ENCODE measurements around the gene PARG.
"Not testable (repeated sequence)": the region's sequence is repeated elsewhere in the genome, so short reads cannot be mapped to it uniquely, and the experiment has no call there.

PARG gene

GRCh38 chr10:49791100-49791499 is 150.7 kb downstream of the PARG start:
- Histone ChIP-seq H4K20me1 (no peaks in the 10 kb centered on the region), H3K4me3 (no peak overlapping the region), H3K4me2 (no peak overlapping the region), H3K9ac (no peak overlapping the region), H3K9me3 (no peaks in the 10 kb centered on the region), H3K27ac (no peak overlapping the region), H3K36me3 (no peaks in the 10 kb centered on the region), H3K27me3 (no peaks in the 10 kb centered on the region), H3K4me1 (no peaks in the 10 kb centered on the region)
- TF ChIP-seq Cebpa-rat (IDR thresholded peaks at IDR 0.05): no peak

GRCh38 chr10:49784681-49785080 is 157.1 kb downstream of the PARG start:
- H3K27me3 ChIP-seq: no peaks in the 10 kb centered on the region

GRCh38 chr10:49783645-49784044 is 158.2 kb downstream of the PARG start:
- H3K27ac ChIP-seq: no peak overlapping the region
- H3K4me3 ChIP-seq: no peak overlapping the region
- H3K4me1 ChIP-seq: no peaks in the 10 kb centered on the region
- no peaks in the 10 kb centered on the region for H3K27me3 ChIP-seq
- no peaks in the 10 kb centered on the region for H3K36me3 ChIP-seq
- H4K20me1 ChIP-seq: no peaks in the 10 kb centered on the region
- H3K4me2 ChIP-seq: no peak overlapping the region
- TF ChIP-seq Cebpa-rat (IDR thresholded peaks at IDR 0.05): no peak
- H3K9ac ChIP-seq: no peak overlapping the region
- H3K9me3 ChIP-seq: no peaks in the 10 kb centered on the region

More at GRCh38 chr10:49784681-49785080, 157.1 kb downstream of the PARG start:
- no peaks in the 10 kb centered on the region for H3K36me3 ChIP-seq
- no peak overlapping the region for H3K4me3 ChIP-seq
- no peak overlapping the region for H3K9ac ChIP-seq
- H3K4me1 ChIP-seq: no peaks in the 10 kb centered on the region
- no peaks in the 10 kb centered on the region for H3K9me3 ChIP-seq
- TF ChIP-seq Cebpa-rat (IDR thresholded peaks at IDR 0.05): no peak
- no peak overlapping the region for H3K4me2 ChIP-seq
- H4K20me1 ChIP-seq: no peaks in the 10 kb centered on the region
- H3K27ac ChIP-seq: no peak overlapping the region

DNA sequence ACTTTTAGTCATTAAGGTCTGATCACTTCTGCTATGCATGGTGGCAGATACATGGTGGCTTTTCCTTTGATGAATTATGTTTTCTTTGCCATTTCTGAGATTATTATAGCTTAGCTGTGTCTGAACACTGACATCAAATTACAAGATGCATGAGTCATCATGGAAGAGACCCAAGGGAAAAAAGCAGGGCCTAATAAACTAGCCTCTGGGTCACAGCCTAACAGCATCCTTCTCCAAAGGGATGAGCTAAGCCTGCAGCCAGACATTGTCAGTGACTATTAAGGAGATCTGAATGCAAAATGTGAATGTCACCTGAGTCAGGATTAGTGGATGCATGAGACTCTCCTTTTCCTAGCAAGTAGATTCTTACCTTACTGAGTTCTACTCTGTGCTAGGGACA is 160.6 kb downstream of the PARG start:
- Histone ChIP-seq H3K4me3 (no peak overlapping the region), H3K9ac (no peak overlapping the region), H3K4me2 (no peak overlapping the region), H3K9me3 (no peaks in the 10 kb centered on the region), H3K36me3 (no peaks in the 10 kb centered on the region), H3K4me1 (no peaks in the 10 kb centered on the region), H3K27me3 (no peaks in the 10 kb centered on the region), H4K20me1 (no peaks in the 10 kb centered on the region), H3K27ac (no peak overlapping the region)
- TF ChIP-seq Cebpa-rat (IDR thresholded peaks at IDR 0.05): no peak

- no peak overlapping the region for H3K9ac ChIP-seq
- no peaks in the 10 kb centered on the region for H3K9me3 ChIP-seq
- no peaks in the 10 kb centered on the region for H3K27me3 ChIP-seq
- no peak overlapping the region for H3K4me3 ChIP-seq
- TF ChIP-seq Cebpa-rat (IDR thresholded peaks at IDR 0.05): no peak
- H3K4me1 ChIP-seq: no peaks in the 10 kb centered on the region
- no peak overlapping the region for H3K4me2 ChIP-seq
- no peak overlapping the region for H3K27ac ChIP-seq
- no peaks in the 10 kb centered on the region for H4K20me1 ChIP-seq
- no peaks in the 10 kb centered on the region for H3K36me3 ChIP-seq
Observed at GRCh38 chr10:49778197-49778596, 163.6 kb downstream of the PARG start.

GRCh38 chr10:49776851-49777250 is 165.0 kb downstream of the PARG start:
- no peak for TF ChIP-seq Cebpa-rat (IDR thresholded peaks at IDR 0.05)
- H3K9ac ChIP-seq: no peak overlapping the region
- H3K4me2 ChIP-seq: no peak overlapping the region
- H3K27ac ChIP-seq: no peak overlapping the region
- H3K4me1 ChIP-seq: no peaks in the 10 kb centered on the region
- H3K36me3 ChIP-seq: no peaks in the 10 kb centered on the region
- H4K20me1 ChIP-seq: no peaks in the 10 kb centered on the region
- no peak overlapping the region for H3K4me3 ChIP-seq
- no peaks in the 10 kb centered on the region for H3K27me3 ChIP-seq
- no peaks in the 10 kb centered on the region for H3K9me3 ChIP-seq

- no peaks in the 10 kb centered on the region for H3K27me3 ChIP-seq
- H3K27ac ChIP-seq: no peak overlapping the region
- TF ChIP-seq Cebpa-rat (IDR thresholded peaks at IDR 0.05): no peak
- no peaks in the 10 kb centered on the region for H3K9me3 ChIP-seq
- no peak overlapping the region for H3K4me3 ChIP-seq
- no peaks in the 10 kb centered on the region for H3K4me1 ChIP-seq
- no peaks in the 10 kb centered on the region for H4K20me1 ChIP-seq
- no peak overlapping the region for H3K9ac ChIP-seq
- H3K4me2 ChIP-seq: no peak overlapping the region
- H3K36me3 ChIP-seq: no peaks in the 10 kb centered on the region
Observed at GRCh38 chr10:49775014-49775413, 166.8 kb downstream of the PARG start.

- H3K9ac ChIP-seq, H3K36me3 ChIP-seq, H3K27me3 ChIP-seq, H4K20me1 ChIP-seq, H3K27ac ChIP-seq, H3K4me2 ChIP-seq, H3K4me1 ChIP-seq, H3K4me3 ChIP-seq: not testable (repeated sequence)
- H3K9me3 ChIP-seq: peaks cover 11% of the 10 kb centered on the region
Observed at GRCh38 chr10:49772944-49773343, 168.9 kb downstream of the PARG start.

DNA sequence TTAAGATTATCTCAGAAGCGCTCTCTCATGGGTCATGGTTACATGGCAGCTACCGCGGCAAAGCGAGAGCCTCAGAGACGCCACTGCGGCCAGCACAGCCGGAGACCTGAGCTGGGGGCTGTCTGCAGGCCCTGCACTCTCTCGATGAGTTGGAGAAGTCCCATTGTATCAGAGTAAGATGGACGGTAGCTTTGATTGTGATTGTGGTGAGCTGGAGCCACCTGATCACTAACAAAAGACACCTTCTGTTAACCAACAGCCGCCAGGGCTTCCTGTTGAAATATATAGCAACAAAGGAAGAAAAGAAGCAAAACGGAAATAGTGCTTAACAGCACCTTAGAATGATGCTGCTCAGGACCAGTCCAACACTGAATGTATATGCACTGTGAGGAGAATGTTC is 170.8 kb downstream of the PARG start:
- H3K27me3 ChIP-seq, H3K4me1 ChIP-seq, H3K9ac ChIP-seq, H3K4me3 ChIP-seq, H3K27ac ChIP-seq, H4K20me1 ChIP-seq, H3K36me3 ChIP-seq, H3K4me2 ChIP-seq: not testable (repeated sequence)
- peaks cover 15% of the 10 kb centered on the region for H3K9me3 ChIP-seq

DNA sequence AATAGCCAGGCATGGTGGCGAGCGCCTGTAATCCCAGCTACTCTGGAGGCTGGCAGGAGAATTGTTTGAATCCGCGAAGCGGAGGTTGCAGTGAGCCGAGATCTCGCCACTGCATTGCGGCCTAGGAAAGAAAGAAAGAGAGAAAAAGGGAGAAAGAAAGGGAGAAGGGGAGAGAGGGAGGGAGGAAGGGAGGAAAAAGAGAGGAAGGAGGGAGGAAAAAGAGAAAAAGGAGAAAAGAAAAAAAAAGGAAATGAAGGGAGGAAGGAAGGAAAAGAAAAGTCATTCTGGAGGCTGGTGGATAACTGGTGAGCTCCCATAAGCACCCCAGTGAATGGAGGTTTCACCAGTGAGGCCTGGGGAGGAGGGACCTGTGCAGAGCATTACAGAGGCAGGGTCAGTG is 172.1 kb downstream of the PARG start:
- H3K4me3 ChIP-seq: no peak overlapping the region
- no peak for TF ChIP-seq Cebpa-rat (IDR thresholded peaks at IDR 0.05)
- no peaks in the 10 kb centered on the region for H3K36me3 ChIP-seq
- H4K20me1 ChIP-seq: no peaks in the 10 kb centered on the region
- H3K9me3 ChIP-seq: peaks cover 15% of the 10 kb centered on the region
- no peaks in the 10 kb centered on the region for H3K27me3 ChIP-seq
- H3K27ac ChIP-seq: no peak overlapping the region
- H3K9ac ChIP-seq: no peak overlapping the region
- H3K4me1 ChIP-seq: no peaks in the 10 kb centered on the region
- no peak overlapping the region for H3K4me2 ChIP-seq

GRCh38 chr10:49768731-49769130 is 173.1 kb downstream of the PARG start:
- Histone ChIP-seq H3K27ac (no peak overlapping the region), H3K36me3 (no peaks in the 10 kb centered on the region), H3K9ac (no peak overlapping the region), H3K9me3 (peaks cover 15% of the 10 kb centered on the region), H3K4me3 (no peak overlapping the region), H3K4me2 (no peak overlapping the region), H3K27me3 (no peaks in the 10 kb centered on the region), H3K4me1 (no peaks in the 10 kb centered on the region), H4K20me1 (no peaks in the 10 kb centered on the region)
- TF ChIP-seq Cebpa-rat (IDR thresholded peaks at IDR 0.05): no peak
